ENCODE data around the gene CNDP1.

CNDP1 gene

DNA sequence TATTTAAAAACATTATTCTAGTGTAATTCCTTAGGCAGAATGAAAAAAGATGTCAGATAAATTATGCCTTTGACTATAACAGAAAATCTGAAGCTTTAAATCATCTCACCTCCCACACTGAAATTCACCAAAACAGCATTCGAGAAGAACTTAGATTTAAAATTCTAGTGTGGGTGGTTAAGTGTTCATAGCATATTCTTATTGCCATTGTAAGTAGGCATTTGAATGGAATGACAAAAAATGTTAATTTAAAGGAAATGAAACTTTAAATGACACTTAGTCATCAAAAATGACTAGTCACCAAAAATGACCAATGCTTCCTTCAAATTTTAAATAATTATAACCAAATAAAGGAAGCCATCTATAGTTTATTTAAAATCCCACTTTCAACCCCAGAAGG lies 56.4 kb downstream of the CNDP1 start:
- DNase-seq = no peak
- Mint-ChIP-seq H3K36me3 (ENCODE audit: low read depth) (peaks cover 31% of the 10 kb centered on the region), H3K9me3 (peaks cover 4% of the 10 kb centered on the region), H3K27me3 (no peaks in the 10 kb centered on the region), H3K4me3 (no peak overlapping the region), H3K4me1 (peaks cover 31% of the 10 kb centered on the region), H3K27ac (peak overlapping the region; percentile 41)
- no peak for ATAC-seq

DNA sequence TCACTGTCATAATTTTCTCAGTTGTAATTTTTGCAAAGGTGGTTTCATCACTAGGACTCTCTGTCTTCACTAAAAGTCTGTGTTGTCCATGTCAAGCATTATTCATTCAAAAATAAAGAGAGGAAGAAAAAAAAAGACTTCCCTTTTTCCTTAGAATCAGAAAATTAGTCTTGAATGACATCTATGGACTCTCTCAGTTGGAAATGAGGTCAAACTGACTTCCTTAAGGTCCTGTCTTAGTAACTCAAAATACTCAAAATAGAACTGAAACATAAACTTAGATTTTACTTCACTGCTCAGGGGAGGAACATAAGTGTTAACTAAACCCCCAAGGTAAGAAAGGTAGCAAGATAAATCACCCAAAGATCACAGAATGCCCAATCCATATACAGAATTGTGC lies 61.1 kb downstream of the CNDP1 start:
- H3K27ac Mint-ChIP-seq = peak overlapping the region; percentile 98
- ATAC-seq (no peak), DNase-seq (no peak)
- H3K4me1 Mint-ChIP-seq = peaks cover 50% of the 10 kb centered on the region
- H3K27me3 Mint-ChIP-seq = no peaks in the 10 kb centered on the region
- H3K9me3 Mint-ChIP-seq = peaks cover 4% of the 10 kb centered on the region
- H3K4me3 Mint-ChIP-seq = peak overlapping the region; percentile 92
- H3K36me3 Mint-ChIP-seq (ENCODE audit: low read depth) = peaks cover 36% of the 10 kb centered on the region

DNA sequence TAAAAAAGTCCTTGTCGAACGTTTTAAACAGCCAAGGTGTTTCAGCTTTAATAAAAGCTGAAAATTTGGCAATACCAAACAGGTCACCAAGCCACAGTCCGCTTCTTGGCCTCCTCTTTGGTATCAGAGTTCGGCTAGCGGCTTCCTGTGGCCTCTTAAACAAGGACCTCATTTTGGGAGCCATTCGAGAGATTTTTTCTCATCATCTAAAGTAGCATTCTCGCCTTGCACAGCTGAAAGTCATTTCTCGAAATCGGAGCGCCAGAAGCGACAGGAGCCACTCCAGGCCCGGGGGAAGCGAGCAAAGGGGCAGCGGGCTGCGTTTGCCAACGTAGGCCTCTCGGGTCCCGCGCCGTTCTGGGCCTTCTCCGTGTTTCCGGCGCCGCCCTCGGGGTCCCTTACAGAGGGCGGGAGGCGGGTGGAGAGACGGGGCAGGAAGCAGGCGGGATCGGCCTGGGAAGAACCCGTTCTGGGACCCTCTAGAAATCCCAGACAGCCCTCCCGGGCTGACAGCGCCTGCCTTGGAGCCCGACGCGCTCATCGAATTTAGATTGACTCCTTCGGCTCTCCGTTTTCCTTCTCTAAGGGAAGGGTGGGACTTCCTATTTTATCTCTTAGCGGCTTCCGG lies 62.8 kb downstream of the CNDP1 start:
- Mint-ChIP-seq H3K27ac (peak overlapping the region; percentile 98), H3K9me3 (peaks cover 4% of the 10 kb centered on the region), H3K36me3 (ENCODE audit: low read depth) (peaks cover 38% of the 10 kb centered on the region), H3K4me1 (peaks cover 48% of the 10 kb centered on the region), H3K4me3 (peak overlapping the region; percentile 92), H3K27me3 (no peaks in the 10 kb centered on the region)
- peak; percentile 74 for DNase-seq
- ATAC-seq = peak; percentile 58

DNA sequence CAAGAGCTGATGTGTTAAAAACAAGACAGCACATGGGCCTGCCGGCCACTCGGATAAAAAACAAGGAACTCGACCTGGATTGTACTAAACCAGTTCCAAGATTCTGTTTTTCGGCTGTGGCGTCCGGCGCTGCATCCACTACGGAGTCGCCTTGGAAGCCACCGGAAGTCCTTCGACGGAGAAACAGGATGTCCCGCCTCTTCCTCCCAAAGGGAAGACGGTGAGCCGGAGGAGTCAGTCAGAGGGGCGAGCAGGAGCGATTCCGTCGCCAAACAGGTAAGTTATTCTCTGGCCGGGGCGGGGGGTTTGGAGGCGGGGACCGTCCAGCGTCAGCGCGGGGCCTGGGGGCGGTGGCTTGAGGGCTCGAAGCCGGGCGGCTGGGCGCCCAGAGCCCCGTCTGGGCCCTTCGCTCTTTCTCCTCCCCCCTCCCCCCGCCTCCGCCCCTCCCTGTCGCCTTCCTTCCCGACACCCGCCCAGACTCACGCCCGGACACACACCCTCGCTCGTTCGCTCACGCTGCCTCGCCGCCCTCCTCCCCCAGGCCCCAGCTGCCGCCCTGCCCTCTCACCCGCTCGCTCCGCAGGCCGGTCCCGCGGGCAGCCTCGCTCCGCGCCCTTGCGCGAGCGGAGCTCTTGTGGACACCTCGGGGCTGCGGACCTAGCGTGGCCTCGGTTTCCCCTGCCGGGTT lies 63.5 kb downstream of the CNDP1 start, which contains the start of gene ZNF407:
Gene ZNF407, plus strand, starts transcription at position 209 of the 688 bp plus-strand sequence. CDS start 33,150 bp downstream, outside the sequence.
- peaks cover 4% of the 10 kb centered on the region for H3K9me3 Mint-ChIP-seq
- peaks cover 51% of the 10 kb centered on the region for H3K4me1 Mint-ChIP-seq
- peak within 1 kb of the TSS; percentile 98 for H3K27ac Mint-ChIP-seq
- peak within 1 kb of the TSS; percentile 92 for H3K4me3 Mint-ChIP-seq
- DNase-seq = peak; percentile 85
- peak; percentile 83 for ATAC-seq
- H3K27me3 Mint-ChIP-seq = no peaks in the 10 kb centered on the region
- H3K36me3 Mint-ChIP-seq (ENCODE audit: low read depth) = peaks cover 35% of the 10 kb centered on the region

DNA sequence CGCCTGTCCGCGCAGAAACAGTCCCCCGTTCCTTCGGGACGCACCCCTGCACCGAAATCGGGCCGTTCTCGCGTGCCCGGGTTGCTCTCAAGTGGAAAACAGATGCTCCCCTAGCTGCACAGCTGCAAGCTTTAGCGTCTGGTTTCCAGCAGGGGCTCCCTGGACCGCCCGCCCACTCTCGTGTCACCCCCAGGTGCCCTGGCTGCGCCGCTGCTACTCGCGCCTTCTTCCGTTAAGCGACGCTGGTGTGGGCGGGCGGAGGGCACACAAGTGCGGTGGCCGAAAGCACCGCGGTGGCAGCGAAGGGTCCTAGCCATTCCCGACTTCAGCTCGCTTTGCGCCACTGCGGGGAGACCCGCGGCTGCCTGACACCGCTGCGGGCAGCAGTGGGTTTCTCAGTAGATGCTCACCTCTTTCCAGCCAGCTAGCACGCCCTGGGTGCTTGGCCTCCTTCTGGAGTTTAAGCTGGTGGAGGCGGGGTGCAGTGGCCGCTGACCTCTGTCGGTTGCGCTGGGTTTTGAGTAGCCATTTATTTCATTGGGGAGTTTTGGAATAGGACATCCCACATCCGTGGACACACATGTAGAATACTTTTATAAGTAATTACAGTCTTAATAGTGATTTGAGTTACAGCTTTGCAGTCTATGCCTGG lies 64.2 kb downstream of the CNDP1 start:
- peaks cover 47% of the 10 kb centered on the region for H3K4me1 Mint-ChIP-seq
- peak overlapping the region; percentile 98 for H3K27ac Mint-ChIP-seq
- no peaks in the 10 kb centered on the region for H3K27me3 Mint-ChIP-seq
- peaks cover 3% of the 10 kb centered on the region for H3K9me3 Mint-ChIP-seq
- H3K4me3 Mint-ChIP-seq = peak overlapping the region; percentile 92
- ATAC-seq = peak; percentile 51
- H3K36me3 Mint-ChIP-seq (ENCODE audit: low read depth) = peaks cover 28% of the 10 kb centered on the region
- peak; percentile 78 for DNase-seq

DNA sequence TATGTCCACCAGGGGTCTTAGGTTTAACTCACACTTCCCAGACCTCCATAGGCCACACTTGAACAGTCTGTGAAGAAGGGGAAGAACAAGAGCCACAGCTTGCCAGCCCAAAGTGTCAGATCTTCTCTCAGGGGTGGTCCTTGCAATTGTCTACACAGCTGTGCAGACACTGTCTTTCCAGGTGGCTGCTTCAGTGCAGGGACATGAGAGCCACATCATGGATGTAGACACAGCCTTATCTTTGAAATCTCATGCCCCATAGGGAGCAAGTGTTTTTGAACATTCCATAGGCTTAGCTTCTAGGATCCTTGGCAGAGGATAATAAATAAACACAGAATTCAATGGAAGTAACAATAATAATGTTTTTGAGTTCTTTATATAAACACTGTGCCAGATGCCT lies 70.1 kb downstream of the CNDP1 start:
- ATAC-seq = no peak
- Mint-ChIP-seq H3K4me1 (peaks cover 23% of the 10 kb centered on the region), H3K9me3 (no peaks in the 10 kb centered on the region), H3K36me3 (ENCODE audit: low read depth) (peaks cover 5% of the 10 kb centered on the region), H3K27me3 (no peaks in the 10 kb centered on the region), H3K4me3 (no peak overlapping the region), H3K27ac (no peak overlapping the region)
- no peak for DNase-seq

DNA sequence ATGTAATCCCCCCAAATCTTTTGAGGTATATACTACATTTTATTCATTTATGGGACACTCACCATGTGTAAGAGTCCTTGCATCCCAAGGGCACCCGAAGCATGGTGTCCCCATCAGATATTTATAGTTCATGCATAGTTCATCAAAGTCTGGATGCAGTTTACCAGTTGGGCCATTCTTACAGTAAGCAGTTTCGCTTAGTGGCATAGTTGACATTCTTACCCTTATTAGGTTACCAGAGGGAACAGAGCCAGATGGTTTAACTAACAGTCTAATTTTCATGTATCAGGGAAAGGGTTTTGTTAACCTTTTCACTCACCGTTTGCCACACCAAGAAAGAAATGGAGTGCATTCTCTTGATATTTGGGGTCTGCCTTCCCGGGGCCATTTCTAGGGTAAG lies 70.5 kb downstream of the CNDP1 start:
- H3K4me3 Mint-ChIP-seq = no peak overlapping the region
- DNase-seq = no peak
- no peak for ATAC-seq

DNA sequence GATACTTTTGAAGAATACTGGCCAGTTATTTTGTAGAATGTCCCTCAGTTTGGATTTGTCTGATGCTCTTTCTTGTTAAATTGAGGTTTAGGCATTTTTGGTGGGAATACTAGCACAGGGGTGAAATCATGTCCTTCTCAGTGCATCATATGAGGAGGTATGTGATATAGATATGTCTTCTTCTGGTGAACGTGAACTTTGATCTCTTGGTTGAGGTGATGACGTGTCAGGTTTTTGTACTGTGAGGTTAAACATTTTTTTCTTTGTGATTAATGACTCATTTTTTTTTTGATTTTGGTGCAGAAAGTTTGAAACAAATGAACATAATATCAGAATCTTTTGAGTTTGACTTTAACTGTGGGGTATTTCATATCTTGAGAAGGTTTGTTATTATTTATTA lies 74.4 kb downstream of the CNDP1 start:
- ATAC-seq (no peak), DNase-seq (no peak)
- no peaks in the 10 kb centered on the region for H3K9me3 Mint-ChIP-seq
- H3K27me3 Mint-ChIP-seq = no peaks in the 10 kb centered on the region
- no peaks in the 10 kb centered on the region for H3K36me3 Mint-ChIP-seq (ENCODE audit: low read depth)
- no peak overlapping the region for H3K4me3 Mint-ChIP-seq
- H3K27ac Mint-ChIP-seq = no peak overlapping the region
- peaks cover 36% of the 10 kb centered on the region for H3K4me1 Mint-ChIP-seq

More for the DNA sequence above, 70.5 kb downstream of the CNDP1 start:
- Mint-ChIP-seq H3K27me3 (no peaks in the 10 kb centered on the region), H3K27ac (no peak overlapping the region), H3K4me1 (peaks cover 22% of the 10 kb centered on the region), H3K36me3 (ENCODE audit: low read depth) (peaks cover 5% of the 10 kb centered on the region), H3K9me3 (no peaks in the 10 kb centered on the region)

DNA sequence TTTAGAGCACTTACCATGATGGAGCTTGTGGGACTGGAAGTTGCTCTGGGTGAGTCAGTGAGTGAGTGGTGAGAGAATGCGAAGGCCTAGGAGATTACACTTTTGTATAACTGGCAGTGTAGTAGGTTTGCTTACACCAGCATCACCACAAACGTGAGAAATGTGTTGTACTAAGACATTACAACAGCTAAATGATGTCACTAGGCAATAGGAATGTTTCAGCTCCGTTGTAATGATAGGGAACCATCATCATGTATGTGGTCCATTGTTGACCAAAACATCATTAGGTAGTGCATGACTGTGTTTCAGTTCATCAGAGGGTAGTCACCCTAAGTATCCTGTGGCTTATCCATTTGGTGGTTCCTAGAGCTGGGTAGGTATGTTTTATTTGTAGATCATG lies 75.2 kb downstream of the CNDP1 start:
- Mint-ChIP-seq H3K27me3 (no peaks in the 10 kb centered on the region), H3K4me1 (peaks cover 36% of the 10 kb centered on the region), H3K9me3 (no peaks in the 10 kb centered on the region), H3K27ac (no peak overlapping the region), H3K36me3 (ENCODE audit: low read depth) (peaks cover 5% of the 10 kb centered on the region), H3K4me3 (no peak overlapping the region)
- DNase-seq = no peak
- peak; percentile 59 for ATAC-seq

DNA sequence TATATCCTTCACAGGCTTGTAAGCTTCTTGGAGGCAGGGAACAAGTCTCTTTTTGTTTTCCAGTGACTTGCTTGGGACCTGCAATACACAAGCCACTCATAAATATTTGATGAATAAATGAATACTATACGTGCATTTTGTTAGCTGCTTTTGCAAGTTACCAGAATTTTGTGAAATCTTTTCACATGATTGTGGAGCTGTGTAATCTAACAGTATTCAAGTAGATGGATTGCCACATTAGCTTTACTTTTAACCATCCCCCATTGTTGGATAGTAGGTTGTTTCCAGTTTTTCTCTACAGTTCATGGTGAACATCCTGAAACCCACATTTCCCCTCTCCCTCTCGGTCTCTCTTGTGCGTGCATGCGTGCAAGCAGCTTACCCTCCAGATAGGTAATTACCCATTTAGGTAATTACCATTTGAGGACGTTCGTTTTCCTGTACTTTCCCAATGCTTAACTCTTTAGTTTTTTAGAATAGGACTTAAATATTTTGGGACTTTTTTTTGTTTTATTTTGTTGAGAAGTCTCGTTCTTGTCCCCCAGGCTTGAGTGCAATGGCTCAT lies 75.8 kb downstream of the CNDP1 start:
- peaks cover 6% of the 10 kb centered on the region for H3K36me3 Mint-ChIP-seq (ENCODE audit: low read depth)
- no peak for ATAC-seq
- H3K4me3 Mint-ChIP-seq = no peak overlapping the region
- no peak overlapping the region for H3K27ac Mint-ChIP-seq
- no peaks in the 10 kb centered on the region for H3K27me3 Mint-ChIP-seq
- no peaks in the 10 kb centered on the region for H3K9me3 Mint-ChIP-seq
- peaks cover 36% of the 10 kb centered on the region for H3K4me1 Mint-ChIP-seq
- no peak for DNase-seq

DNA sequence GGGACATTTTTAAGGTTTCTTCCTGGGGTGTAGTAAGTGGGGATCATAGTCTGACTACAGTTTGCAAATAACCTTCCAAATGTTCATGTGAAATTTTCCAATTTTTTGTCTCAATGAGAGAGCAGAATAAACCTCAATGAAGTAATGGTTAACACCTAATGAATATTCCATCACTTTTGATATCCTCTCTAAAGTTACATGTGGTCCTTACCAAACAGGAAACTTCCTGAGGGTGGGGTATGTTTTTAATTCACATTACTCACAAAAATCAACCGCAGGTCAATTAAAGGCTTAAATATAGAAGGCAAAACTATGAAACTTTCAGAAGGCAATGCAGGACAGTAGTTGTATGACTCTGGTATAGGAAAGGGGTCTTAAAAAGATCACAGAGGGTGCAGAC lies 76.6 kb downstream of the CNDP1 start:
- H3K4me3 Mint-ChIP-seq = no peak overlapping the region
- peaks cover 36% of the 10 kb centered on the region for H3K4me1 Mint-ChIP-seq
- H3K27ac Mint-ChIP-seq = no peak overlapping the region
- no peaks in the 10 kb centered on the region for H3K9me3 Mint-ChIP-seq
- H3K27me3 Mint-ChIP-seq = no peaks in the 10 kb centered on the region
- H3K36me3 Mint-ChIP-seq (ENCODE audit: low read depth) = peaks cover 6% of the 10 kb centered on the region
- ATAC-seq (no peak), DNase-seq (no peak)

DNA sequence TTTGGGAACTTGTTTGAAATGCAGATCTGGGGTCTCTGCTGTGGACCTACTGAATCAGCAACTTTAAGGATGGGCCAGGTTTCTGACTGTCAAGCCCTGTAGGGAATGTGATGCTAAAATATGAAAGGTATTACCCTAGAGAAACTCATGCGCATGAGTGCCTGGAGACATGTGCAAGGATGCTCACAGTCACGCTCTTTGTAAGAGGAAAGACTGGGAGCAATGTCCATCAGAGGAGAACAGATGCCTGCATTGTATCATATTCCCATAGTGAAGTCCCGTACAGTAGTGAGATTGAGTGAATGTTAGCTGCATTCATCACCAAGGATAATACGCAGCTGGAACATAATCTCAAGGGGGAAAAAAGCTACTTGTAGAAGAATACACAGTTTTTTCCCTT lies 77.5 kb downstream of the CNDP1 start:
- no peak for DNase-seq
- no peaks in the 10 kb centered on the region for H3K27me3 Mint-ChIP-seq
- H3K4me3 Mint-ChIP-seq = no peak overlapping the region
- H3K36me3 Mint-ChIP-seq (ENCODE audit: low read depth) = peaks cover 6% of the 10 kb centered on the region
- ATAC-seq = no peak
- H3K27ac Mint-ChIP-seq = no peak overlapping the region
- H3K4me1 Mint-ChIP-seq = peaks cover 36% of the 10 kb centered on the region
- no peaks in the 10 kb centered on the region for H3K9me3 Mint-ChIP-seq

DNA sequence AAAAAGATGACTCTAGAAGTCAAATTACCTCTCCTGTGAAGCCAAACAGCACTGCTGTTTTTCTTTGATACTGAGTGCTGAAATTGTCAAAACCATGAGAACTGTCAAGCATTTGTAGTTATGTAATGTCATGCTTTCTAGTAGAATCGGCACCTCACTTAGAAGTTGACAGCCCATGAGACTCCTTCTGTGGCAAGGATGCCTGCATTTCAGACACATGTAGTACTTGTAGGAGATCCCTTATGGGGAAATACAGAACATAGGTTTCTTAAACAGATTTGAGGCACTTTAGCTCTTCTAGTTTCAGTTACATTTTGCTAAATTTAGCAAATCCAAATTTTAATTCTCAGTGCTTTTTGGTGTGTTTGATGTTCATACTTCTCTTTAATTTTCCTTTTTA lies 79.1 kb downstream of the CNDP1 start:
- no peak overlapping the region for H3K4me3 Mint-ChIP-seq
- no peak overlapping the region for H3K27ac Mint-ChIP-seq
- ATAC-seq (no peak), DNase-seq (no peak)
- H3K9me3 Mint-ChIP-seq = no peaks in the 10 kb centered on the region
- H3K27me3 Mint-ChIP-seq = no peaks in the 10 kb centered on the region
- peaks cover 36% of the 10 kb centered on the region for H3K4me1 Mint-ChIP-seq
- H3K36me3 Mint-ChIP-seq (ENCODE audit: low read depth) = peaks cover 6% of the 10 kb centered on the region

DNA sequence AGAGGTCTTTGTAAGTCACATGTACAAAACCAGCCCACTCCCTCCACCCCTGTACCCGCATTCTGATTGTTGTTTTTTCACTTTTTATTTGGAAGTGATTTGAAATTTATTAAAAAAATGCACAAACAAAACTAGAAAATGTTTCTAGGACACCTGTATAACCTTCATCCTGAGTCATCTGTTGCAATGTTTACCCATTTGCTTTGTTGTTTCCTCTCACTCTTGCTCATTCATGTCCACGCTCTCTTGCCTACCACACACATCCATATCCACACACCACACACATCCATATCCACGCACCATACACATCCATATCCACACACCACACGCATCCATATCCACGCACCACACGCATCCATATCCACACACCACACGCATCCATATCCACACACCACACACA lies 82.2 kb downstream of the CNDP1 start:
- Mint-ChIP-seq H3K36me3 (ENCODE audit: low read depth) (peaks cover 6% of the 10 kb centered on the region), H3K4me3 (no peak overlapping the region), H3K9me3 (no peaks in the 10 kb centered on the region), H3K27ac (no peak overlapping the region), H3K27me3 (no peaks in the 10 kb centered on the region), H3K4me1 (peaks cover 13% of the 10 kb centered on the region)
- DNase-seq = no peak
- ATAC-seq = no peak

DNA sequence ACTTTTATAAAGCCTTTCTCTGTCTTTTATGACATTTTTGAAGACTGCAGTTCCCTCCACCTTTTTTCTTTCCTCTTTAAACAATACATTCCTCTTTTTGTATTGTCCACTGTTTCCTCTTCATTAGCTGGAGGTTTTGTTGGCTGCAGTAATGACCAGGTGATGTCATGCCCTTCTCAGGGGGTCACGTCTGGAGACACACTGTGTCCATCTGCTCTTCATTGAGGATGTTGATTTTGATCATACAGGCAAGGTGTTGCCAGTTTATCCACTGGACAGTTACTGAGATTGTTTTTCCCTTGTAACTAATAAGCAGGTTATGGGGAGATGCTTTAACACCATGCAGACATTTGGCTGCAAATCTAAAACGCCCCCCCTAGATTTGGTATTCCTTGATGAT lies 83.2 kb downstream of the CNDP1 start:
- H3K27ac Mint-ChIP-seq = no peak overlapping the region
- no peak for ATAC-seq
- no peaks in the 10 kb centered on the region for H3K9me3 Mint-ChIP-seq
- no peak overlapping the region for H3K4me3 Mint-ChIP-seq
- peaks cover 12% of the 10 kb centered on the region for H3K4me1 Mint-ChIP-seq
- H3K36me3 Mint-ChIP-seq (ENCODE audit: low read depth) = peaks cover 6% of the 10 kb centered on the region
- no peak for DNase-seq
- no peaks in the 10 kb centered on the region for H3K27me3 Mint-ChIP-seq
